ENCODE results near the gene ZNF534.

- peak; percentile 66 for TF ChIP-seq CTCF (IDR thresholded peaks at IDR 0.05; ENCODE audit: borderline replicate concordance, extremely low read depth, low read length, poor library complexity, severe bottlenecking)
- no peak for TF ChIP-seq EZH2 (IDR thresholded peaks at IDR 0.05; ENCODE audit: borderline replicate concordance, low read depth, low read length, severe bottlenecking)
Measured at GRCh38 chr19:52464798-52465470, 36.0 kb downstream of the ZNF534 start.
